IPS DF 6.9 (cell line): Measurements from ENCODE around the gene DDR1.

Experiments used
- DNase-seq: peaks from one replicate; pipeline ENCODE4 v3.0.0-alpha.2; 2013; ENCODE audit warnings: low read depth, low spot score
- H3K27ac ChIP-seq: one replicate; pipeline ENCODE4 v1.5.1; 2013; ENCODE audit warnings: low read length, control low read depth
- H3K27me3 ChIP-seq: 2 replicates; pipeline ENCODE4 v1.6.1; 2013; ENCODE audit warnings: mild to moderate bottlenecking, low read length; ENCODE audit not compliant: control insufficient read depth, insufficient read depth
- H3K36me3 ChIP-seq: 2 replicates; pipeline ENCODE4 v1.6.1; 2013; ENCODE audit warnings: low read length; ENCODE audit not compliant: control insufficient read depth, insufficient read depth
- H3K4me1 ChIP-seq: 2 replicates; pipeline ENCODE4 v1.6.1; 2013; ENCODE audit warnings: low read length; ENCODE audit not compliant: control insufficient read depth, insufficient read depth
- H3K4me3 ChIP-seq: 2 replicates; pipeline ENCODE4 v1.5.1; 2013; ENCODE audit warnings: mild to moderate bottlenecking, low read length
- H3K9me3 ChIP-seq: 2 replicates; pipeline ENCODE4 v1.6.1; 2013; ENCODE audit warnings: low read length, inconsistent platforms; ENCODE audit not compliant: control insufficient read depth, insufficient read depth
- WGBS: extraction: QIAGEN DNeasy Blood & Tissue Kit; methylation state at CpG from one replicate; pipeline ENCODE4 v1.1.7; 2013; ENCODE audit warnings: mixed read lengths, missing lambda C conversion rate; ENCODE audit not compliant: insufficient read length, insufficient coverage; 5-methylcytosine and 5-hydroxymethylcytosine counted together

DDR1 gene

GRCh38 chr6:30840935-30841643 is 43.2 kb upstream of the DDR1 start:
- WGBS = no CpG with 5 or more reads among the region's 4 CpGs
- peaks cover 8% of the 10 kb centered on the region for H3K4me1 ChIP-seq

GRCh38 chr6:30841644-30842504 is 42.4 kb upstream of the DDR1 start:
- DNase-seq = no peak
- H3K27ac ChIP-seq = no peak overlapping the region
- H3K9me3 ChIP-seq = no peaks in the 10 kb centered on the region
- H3K36me3 ChIP-seq = peaks cover 23% of the 10 kb centered on the region; the same call in 1 of the 2 replicates
- no CpG with 5 or more reads among the region's 6 CpGs for WGBS
- H3K4me1 ChIP-seq = peaks cover 8% of the 10 kb centered on the region
- H3K27me3 ChIP-seq = no peaks in the 10 kb centered on the region
- H3K4me3 ChIP-seq = no peak overlapping the region

More at GRCh38 chr6:30840935-30841643, 43.2 kb upstream of the DDR1 start:
- Histone ChIP-seq H3K9me3 (no peaks in the 10 kb centered on the region), H3K27ac (no peak overlapping the region), H3K36me3 (peaks cover 23% of the 10 kb centered on the region; the same call in 1 of the 2 replicates), H3K27me3 (no peaks in the 10 kb centered on the region), H3K4me3 (no peak overlapping the region)
- DNase-seq = no peak

- no CpG with 5 or more reads among the region's 12 CpGs for WGBS
- Histone ChIP-seq H3K4me3 (no peak overlapping the region), H3K27ac (no peak overlapping the region), H3K4me1 (peaks cover 8% of the 10 kb centered on the region), H3K36me3 (peaks cover 23% of the 10 kb centered on the region; the same call in 1 of the 2 replicates), H3K9me3 (no peaks in the 10 kb centered on the region), H3K27me3 (no peaks in the 10 kb centered on the region)
- DNase-seq = no peak
Measured at GRCh38 chr6:30842754-30843610, 41.3 kb upstream of the DDR1 start.

- no peaks in the 10 kb centered on the region for H3K9me3 ChIP-seq
- H3K27me3 ChIP-seq = no peaks in the 10 kb centered on the region
- peaks cover 23% of the 10 kb centered on the region; the same call in 1 of the 2 replicates for H3K36me3 ChIP-seq
- H3K4me3 ChIP-seq = no peak overlapping the region
- no CpG with 5 or more reads among the region's 3 CpGs for WGBS
- DNase-seq = no peak
- peaks cover 8% of the 10 kb centered on the region for H3K4me1 ChIP-seq
- H3K27ac ChIP-seq = no peak overlapping the region
Measured at GRCh38 chr6:30843611-30843998, 40.7 kb upstream of the DDR1 start.

- Histone ChIP-seq H3K27ac (no peak overlapping the region), H3K4me3 (no peak overlapping the region), H3K4me1 (peaks cover 8% of the 10 kb centered on the region)
Measured at GRCh38 chr6:30844118-30844535, 40.2 kb upstream of the DDR1 start.

GRCh38 chr6:30845183-30845582 is 39.1 kb upstream of the DDR1 start:
- H3K9me3 ChIP-seq = no peaks in the 10 kb centered on the region; the same call in 1 of the 2 replicates
- WGBS = no CpG with 5 or more reads among the region's 8 CpGs
- H3K4me3 ChIP-seq = no peak overlapping the region
- peaks cover 9% of the 10 kb centered on the region; the same call in 1 of the 2 replicates for H3K36me3 ChIP-seq
- H3K27ac ChIP-seq = no peak overlapping the region
- no peaks in the 10 kb centered on the region for H3K27me3 ChIP-seq
- peaks cover 8% of the 10 kb centered on the region for H3K4me1 ChIP-seq
- no peak for DNase-seq

More at GRCh38 chr6:30844118-30844535, 40.2 kb upstream of the DDR1 start:
- DNase-seq = no peak
- H3K9me3 ChIP-seq = no peaks in the 10 kb centered on the region
- no peaks in the 10 kb centered on the region for H3K27me3 ChIP-seq
- peaks cover 18% of the 10 kb centered on the region; the same call in 1 of the 2 replicates for H3K36me3 ChIP-seq
- WGBS = no CpG with 5 or more reads among the region's 3 CpGs

GRCh38 chr6:30847421-30847970 is 36.8 kb upstream of the DDR1 start:
- peaks cover 4% of the 10 kb centered on the region for H3K9me3 ChIP-seq
- peaks cover 8% of the 10 kb centered on the region for H3K4me1 ChIP-seq
- peak overlapping the region; percentile 46 for H3K27ac ChIP-seq
- H3K4me3 ChIP-seq = peak overlapping the region; percentile 23; the same call in 1 of the 2 replicates
- peaks cover 9% of the 10 kb centered on the region; the same call in 1 of the 2 replicates for H3K36me3 ChIP-seq
- DNase-seq = no peak
- no peaks in the 10 kb centered on the region for H3K27me3 ChIP-seq
- WGBS = no CpG with 5 or more reads among the region's 11 CpGs

GRCh38 chr6:30847971-30848436 is 36.3 kb upstream of the DDR1 start:
- Histone ChIP-seq H3K4me3 (peak overlapping the region; percentile 23; the same call in 1 of the 2 replicates), H3K27me3 (no peaks in the 10 kb centered on the region), H3K27ac (no peak overlapping the region), H3K9me3 (peaks cover 5% of the 10 kb centered on the region), H3K4me1 (peaks cover 8% of the 10 kb centered on the region), H3K36me3 (peaks cover 9% of the 10 kb centered on the region; the same call in 1 of the 2 replicates)
- no CpG with 5 or more reads among the region's 9 CpGs for WGBS
- peak; percentile 66 for DNase-seq

GRCh38 chr6:30849903-30850651 is 34.2 kb upstream of the DDR1 start:
- Histone ChIP-seq H3K9me3 (peaks cover 5% of the 10 kb centered on the region), H3K4me3 (no peak overlapping the region), H3K27me3 (no peaks in the 10 kb centered on the region), H3K4me1 (no peaks in the 10 kb centered on the region), H3K36me3 (peaks cover 4% of the 10 kb centered on the region; the same call in 1 of the 2 replicates), H3K27ac (no peak overlapping the region)
- no CpG with 5 or more reads among the region's 6 CpGs for WGBS
- no peak for DNase-seq
